HepG2 (cell line): ENCODE measurements around the gene CERS1. TPM values are rescaled to one million over a fixed set of nuclear protein-coding genes. Genes with fewer than 3 reads are reported as not detected.

Experiments used
- HIVEP1 ChIP-seq: sonication (generic); formaldehyde crosslinking; IDR thresholded peaks from 2 replicates; pipeline ENCODE4 v1.4.0; 2020; ENCODE audit warnings: mild to moderate bottlenecking, missing genetic modification reagents
- HNF1B ChIP-seq: sonication (generic); formaldehyde crosslinking; IDR thresholded peaks from 2 replicates; pipeline ENCODE4 v1.5.1; 2020; ENCODE audit warnings: mild to moderate bottlenecking, moderate library complexity, missing genetic modification reagents
- HNF4A ChIP-seq: sonication (generic); formaldehyde crosslinking; IDR thresholded peaks from 2 replicates; pipeline ENCODE4 v1.4.0; 2020; ENCODE audit warnings: missing genetic modification reagents
- HNRNPL ChIP-seq: fragments of 200-400 bp; formaldehyde crosslinking; IDR thresholded peaks from 2 replicates; pipeline ENCODE4 v1.6.1; 2017; ENCODE audit warnings: mild to moderate bottlenecking, low read depth, low read length
- ISL2 ChIP-seq: sonication (generic); formaldehyde crosslinking; IDR thresholded peaks from 2 replicates; pipeline ENCODE4 v1.5.0; 2020; ENCODE audit warnings: missing genetic modification reagents
- MTA1 ChIP-seq: sonication (generic); formaldehyde crosslinking; IDR thresholded peaks from 2 replicates; pipeline ENCODE4 v1.4.0; 2020; ENCODE audit warnings: missing genetic modification reagents, mild to moderate bottlenecking, borderline replicate concordance
- NAIF1 ChIP-seq: sonication (generic); formaldehyde crosslinking; IDR thresholded peaks from 2 replicates; pipeline ENCODE4 v1.5.0; 2020; ENCODE audit warnings: mild to moderate bottlenecking, missing genetic modification reagents, borderline replicate concordance
- NR2F1 ChIP-seq, 2 experiments: fragments of 450-650 bp in 1 of 2; formaldehyde crosslinking in 1 of 2; IDR thresholded peaks; 2 replicates each; pipeline versions ENCODE4 v1.5.0 to v1.6.1; 2016 to 2020; ENCODE audit warnings: mild to moderate bottlenecking in 1 of 2, missing compliant biosample characterization in 1 of 2, missing genetic modification reagents in 1 of 2, moderate library complexity in 1 of 2
- NR2F6 ChIP-seq, 2 experiments: IDR thresholded peaks; 2 replicates each; pipeline ENCODE4 v1.6.1; 2016; ENCODE audit warnings: antibody characterized with exemption in 1 of 2, mild to moderate bottlenecking in 1 of 2
- NRL ChIP-seq: sonication (generic); formaldehyde crosslinking; IDR thresholded peaks from 2 replicates; pipeline ENCODE4 v1.5.0; 2020; ENCODE audit warnings: missing genetic modification reagents, mild to moderate bottlenecking, moderate library complexity, borderline replicate concordance
- PATZ1 ChIP-seq: sonication (generic); formaldehyde crosslinking; IDR thresholded peaks from 2 replicates; pipeline ENCODE4 v1.4.0; 2020; ENCODE audit warnings: missing genetic modification reagents
- RBFOX2 ChIP-seq: fragments of 200-400 bp; formaldehyde crosslinking; IDR thresholded peaks from 2 replicates; pipeline ENCODE4 v1.6.1; 2017; ENCODE audit warnings: low read depth, mild to moderate bottlenecking, low read length
- RBM39 ChIP-seq: fragments of 200-400 bp; formaldehyde crosslinking; IDR thresholded peaks from one replicate; pipeline ENCODE4 v1.6.1; 2018; ENCODE audit warnings: antibody characterized with exemption, mild to moderate bottlenecking, low read depth, low read length; ENCODE audit not compliant: poor library complexity, severe bottlenecking
- TFDP2 ChIP-seq: sonication (generic); formaldehyde crosslinking; IDR thresholded peaks from 2 replicates; pipeline ENCODE4 v1.4.0; 2020; ENCODE audit warnings: missing genetic modification reagents
- ZMAT5 ChIP-seq: sonication (generic); formaldehyde crosslinking; IDR thresholded peaks from 2 replicates; pipeline ENCODE4 v1.5.0; 2020; ENCODE audit warnings: mild to moderate bottlenecking, low read depth, missing genetic modification reagents, borderline replicate concordance
- ZMYM3 ChIP-seq: sonication (generic); formaldehyde crosslinking; IDR thresholded peaks from 2 replicates; pipeline ENCODE4 v1.5.1; 2020; ENCODE audit warnings: mild to moderate bottlenecking, missing genetic modification reagents
- ZNF275 ChIP-seq: sonication (generic); formaldehyde crosslinking; IDR thresholded peaks from 2 replicates; pipeline ENCODE4 v1.8.0; 2022; ENCODE audit warnings: missing genetic modification reagents, mild to moderate bottlenecking, inconsistent platforms, borderline replicate concordance
- ZNF343 ChIP-seq: sonication (generic); formaldehyde crosslinking; IDR thresholded peaks from 2 replicates; pipeline ENCODE4 v1.4.0; 2020; ENCODE audit warnings: mild to moderate bottlenecking, missing genetic modification reagents
- ZNF800 ChIP-seq: sonication (generic); formaldehyde crosslinking; IDR thresholded peaks from 2 replicates; pipeline ENCODE4 v1.4.0; 2020; ENCODE audit warnings: missing genetic modification reagents
- polyA plus RNA-seq, 8 experiments: library from polyadenylated mRNA; depleted of rRNA in 3 of 8; stranded (reverse) in 7 of 8; unstranded in 1 of 8; fragments of >200 nt; fragmentation: Illumina TruSeq in 4 of 8; extraction: Trizol in 4 of 8; gene quantifications; 2 replicates each; pipeline versions ENCODE4 v1.2.1 to v1.2.3, GENCODE V29; 2011 to 2016; ENCODE audit warnings: low read depth in 4 of 8, missing spikeins in 1 of 8, mixed read lengths in 1 of 8; ENCODE audit not compliant: insufficient read depth in 1 of 8
- total RNA-seq, 5 experiments: library from RNA; depleted of rRNA; stranded (reverse); fragments of >200 nt; fragmentation: Illumina TruSeq; extraction: Trizol; gene quantifications; 2 replicates each; pipeline ENCODE4 v1.2.3, GENCODE V29; 2016; ENCODE audit warnings: low read depth in 1 of 5

The CERS1 gene
- total and polyA plus RNA-seq, 2 of the 13 experiments (the other 11 are each of a cell fraction or from before 2014, with no cell fraction given) = 4.6 to 9.8 TPM

GRCh38 chr19:18898607-18899408 lies 2.9 kb upstream of the CERS1 start (continued):
- TF ChIP-seq RBM39 (peak; percentile 48), ISL2 (CRISPR knock-in tag) (no peak), TFDP2 (no peak), RBFOX2 (peak; percentile 56), ZMYM3 (CRISPR knock-in tag) (no peak), PATZ1 (peak; percentile 6), HNRNPL (peak; percentile 96), HIVEP1 (CRISPR knock-in tag) (peak; percentile 23; the same call in 1 of the 2 replicates), ZNF275 (CRISPR knock-in tag) (no peak), HNF1B (CRISPR knock-in tag) (no peak), ZNF343 (CRISPR knock-in tag) (no peak), NAIF1 (CRISPR knock-in tag) (no peak), HNF4A (CRISPR knock-in tag) (peak; percentile 68; the same call in 1 of the 2 replicates), MTA1 (CRISPR knock-in tag) (0 out of 2 replicates have a peak, but pooled peaks have one; percentile 28), ZNF800 (CRISPR knock-in tag) (no peak), NRL (CRISPR knock-in tag) (0 out of 2 replicates have a peak, but pooled peaks have one; percentile 43), NR2F6 (IDR thresholded peaks at IDR 0.05) (peak; percentile 72), NR2F6 (CRISPR knock-in tag; IDR thresholded peaks at IDR 0.05) (peak; percentile 66), ZMAT5 (CRISPR knock-in tag) (no peak), NR2F1 (CRISPR knock-in tag; IDR thresholded peaks at IDR 0.05) (peak in 1 of 2 experiments; percentile 43; a peak in 1 of 4 replicates)
